ENCODE measurements around the gene CLK3. TPM values are rescaled to one million over a fixed set of nuclear protein-coding genes. Genes with fewer than 3 reads are reported as not detected.

The CLK3 gene
- total and polyA plus RNA-seq, 2 of the 8 experiments (the other 6 are each of a cell fraction or from before 2014, with no cell fraction given), result 43.5 to 67.3 TPM

DNA sequence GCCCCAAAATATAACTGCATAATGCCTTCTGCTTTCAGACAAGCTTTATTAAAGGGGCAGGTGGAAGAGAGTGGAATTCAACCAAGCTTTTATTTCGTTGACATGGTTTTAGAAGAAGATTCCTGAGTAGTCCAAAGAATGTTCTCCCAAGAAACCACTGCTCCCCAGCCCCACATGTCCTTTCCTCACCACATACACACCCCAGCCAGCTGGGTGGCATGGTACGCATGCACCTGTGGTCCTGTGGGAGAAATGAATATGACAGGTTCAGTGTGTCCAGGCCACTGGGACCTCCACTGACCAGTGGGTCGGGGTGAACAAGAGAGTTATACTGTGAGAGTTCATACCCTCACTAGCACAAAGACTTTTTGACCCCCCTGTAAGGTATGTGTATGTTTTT is 44.4 kb upstream of the CLK3 start (continued):
- TF ChIP-seq GABPA (IDR thresholded peaks at IDR 0.05; ENCODE audit: borderline replicate concordance, insufficient read depth, low read length) (no peak), NRF1 (IDR thresholded peaks at IDR 0.05; ENCODE audit: low read depth, low read length) (no peak), RBBP5 (IDR thresholded peaks at IDR 0.05; ENCODE audit: borderline replicate concordance, low read depth, low read length) (no peak), KDM4A (IDR thresholded peaks at IDR 0.05; ENCODE audit: low read depth, low read length, severe bottlenecking) (no peak), JUND (IDR thresholded peaks at IDR 0.05; ENCODE audit: low read length) (no peak)

Data from H1 (cell line).